Erythroblast (primary cell): Measurements from ENCODE around the gene CEACAM16.

Source experiments
- GATA1 ChIP-seq: IDR thresholded peaks from 2 replicates; pipeline ENCODE4 v1.6.1; 2011; ENCODE audit warnings: low read depth, mild to moderate bottlenecking, control low read depth, low read length, moderate library complexity
- POLR2A ChIP-seq: IDR thresholded peaks from 2 replicates; pipeline ENCODE4 v1.6.1; 2011; ENCODE audit warnings: mild to moderate bottlenecking, low read length

DNA sequence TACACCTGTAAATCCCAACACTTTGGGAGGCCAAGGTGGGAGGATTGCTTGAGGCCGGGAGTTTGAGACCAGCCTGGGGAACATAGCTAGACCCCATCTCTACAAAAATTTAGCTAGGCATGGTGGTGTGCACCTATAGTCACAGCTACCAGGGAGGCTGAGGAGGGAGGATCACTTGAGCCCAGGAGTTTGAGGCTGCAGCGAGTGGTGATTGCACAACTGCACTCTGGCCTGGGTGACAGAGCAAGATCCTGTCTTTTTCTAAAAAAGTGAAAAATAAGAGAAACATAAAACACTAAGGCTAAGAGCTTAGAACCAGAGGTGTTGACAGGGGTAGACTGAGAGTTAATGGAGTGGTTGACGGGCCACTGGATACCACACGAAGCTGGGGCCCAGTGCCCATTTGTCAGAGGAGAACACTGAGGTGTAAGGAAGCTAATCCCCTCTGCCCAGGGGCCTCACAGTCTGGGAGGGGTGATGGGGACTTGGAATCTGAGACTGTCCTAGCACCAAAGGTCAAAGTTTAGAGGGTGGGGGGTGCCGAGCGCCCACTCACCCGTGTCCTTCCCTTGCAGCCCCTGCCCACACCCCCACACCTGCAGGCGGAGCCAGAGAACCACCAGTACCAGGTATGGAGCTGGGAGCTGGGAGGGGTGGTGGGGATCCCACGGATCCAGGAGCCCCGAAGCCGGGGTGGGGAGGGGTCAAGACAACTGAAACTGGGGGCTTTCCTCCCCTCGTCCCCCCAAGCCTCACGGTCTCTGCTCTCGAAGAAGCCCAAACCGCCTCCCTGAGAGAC, 16.8 kb upstream of the CEACAM16 start:
- no peak for TF ChIP-seq POLR2A
- no peak for TF ChIP-seq GATA1
